GM10248 (cell line): ENCODE results near the gene TRAPPC10.
"Not testable (repeated sequence)": the region's sequence is repeated elsewhere in the genome, so short reads cannot be mapped to it uniquely, and the experiment has no call there.

ENCODE experiments used
- CTCF ChIA-PET: fragments of 300-600 bp; sonication (Branson Sonifier 250); formaldehyde crosslinking; extraction: SDS; loops from one replicate; lab custom pipeline; 2021; ENCODE audit warnings: antibody characterized with exemption; lab: Yijun Ruan, JAX
- POLR2A ChIA-PET: fragments of 350-650 bp; sonication (Branson Sonifier 250); formaldehyde crosslinking; extraction: SDS; loops from one replicate; lab custom pipeline; 2020; ENCODE audit warnings: antibody characterized with exemption; lab: Yijun Ruan, JAX
- DNase-seq: peaks from one replicate; pipeline ENCODE4 v3.0.0; 2012; ENCODE audit errors: extremely low spot score
- CTCF ChIP-seq: IDR thresholded peaks from 2 replicates; pipeline ENCODE4 v1.5.1; 2012; ENCODE audit warnings: mild to moderate bottlenecking, low read depth; ENCODE audit errors: extremely low read depth, missing control alignments, control extremely low read depth

Gene TRAPPC10

GRCh38 chr21:44092211-44092610, 80.1 kb downstream of the TRAPPC10 start:
- CTCF ChIA-PET = interaction anchor here (1.3 to 2.8 kb wide), 3 partner anchors 13 to 205 kb away, joined by 3 to 8 read pairs (median 3); no protein-coding TSS in a partner anchor
- no peak for TF ChIP-seq CTCF
- DNase-seq = no peak
- POLR2A ChIA-PET = no interaction called here

GRCh38 chr21:44093761-44094160, 81.7 kb downstream of the TRAPPC10 start:
- CTCF ChIA-PET = interaction anchor here (1.2 to 2.8 kb wide), 4 partner anchors 10 to 204 kb away, joined by 3 to 8 read pairs (median 4); no protein-coding TSS in a partner anchor

GRCh38 chr21:44094832-44095231, 82.7 kb downstream of the TRAPPC10 start:
- POLR2A ChIA-PET = no interaction called here

More at GRCh38 chr21:44093761-44094160, 81.7 kb downstream of the TRAPPC10 start:
- POLR2A ChIA-PET = no interaction called here
- TF ChIP-seq CTCF = no peak
- DNase-seq = no peak

GRCh38 chr21:44098507-44098906, 86.4 kb downstream of the TRAPPC10 start:
- POLR2A ChIA-PET, CTCF ChIA-PET, DNase-seq: not testable (repeated sequence)

More at GRCh38 chr21:44094832-44095231, 82.7 kb downstream of the TRAPPC10 start:
- no peak for TF ChIP-seq CTCF
- DNase-seq = no peak
- CTCF ChIA-PET = interaction anchor here (1.4 to 1.5 kb wide), 2 partner anchors 11 to 24 kb away, joined by 3 to 4 read pairs; no protein-coding TSS in a partner anchor

- POLR2A ChIA-PET, CTCF ChIA-PET: not testable (repeated sequence)
Measured at GRCh38 chr21:44098964-44099363, 86.9 kb downstream of the TRAPPC10 start.

GRCh38 chr21:44107026-44107501, 95.0 kb downstream of the TRAPPC10 start, which contains the start of gene PWP2:
PWP2 (plus strand) TSS chr21:44107399; CDS start chr21:44107417, 18 bp downstream.
- POLR2A ChIA-PET, DNase-seq, CTCF ChIA-PET: not testable (repeated sequence)

More at GRCh38 chr21:44098964-44099363, 86.9 kb downstream of the TRAPPC10 start:
- DNase-seq = not testable (repeated sequence)

GRCh38 chr21:44107589-44107988, 95.5 kb downstream of the TRAPPC10 start:
- POLR2A ChIA-PET, CTCF ChIA-PET, DNase-seq: not testable (repeated sequence)

- CTCF ChIA-PET, POLR2A ChIA-PET, DNase-seq: not testable (repeated sequence)
Measured at GRCh38 chr21:44113702-44114371, 101.7 kb downstream of the TRAPPC10 start.

GRCh38 chr21:44122131-44122530, 110.0 kb downstream of the TRAPPC10 start:
- CTCF ChIA-PET, POLR2A ChIA-PET, DNase-seq: not testable (repeated sequence)

- DNase-seq, POLR2A ChIA-PET, CTCF ChIA-PET: not testable (repeated sequence)
Measured at GRCh38 chr21:44127827-44128226, 115.7 kb downstream of the TRAPPC10 start.

GRCh38 chr21:44133715-44134057, 121.6 kb downstream of the TRAPPC10 start:
- POLR2A ChIA-PET, DNase-seq, CTCF ChIA-PET: not testable (repeated sequence)

- POLR2A ChIA-PET, CTCF ChIA-PET, DNase-seq: not testable (repeated sequence)
Measured at GRCh38 chr21:44134732-44135131, 122.6 kb downstream of the TRAPPC10 start.

- CTCF ChIA-PET, DNase-seq, POLR2A ChIA-PET: not testable (repeated sequence)
Measured at GRCh38 chr21:44138039-44138438, 125.9 kb downstream of the TRAPPC10 start.

GRCh38 chr21:44139787-44140551, 127.9 kb downstream of the TRAPPC10 start:
- DNase-seq, CTCF ChIA-PET, POLR2A ChIA-PET: not testable (repeated sequence)
